GM12865 (cell line): ENCODE data around the gene ERC2.

Experiments
- DNase-seq: peaks from one replicate; pipeline ENCODE4 v3.0.0; 2010; ENCODE audit warnings: low read depth
- H3K4me3 ChIP-seq: 2 replicates; pipeline ENCODE4 v1.5.1; 2011; ENCODE audit warnings: mild to moderate bottlenecking, low read depth, low read length, control low read depth
- TF ChIP-seq, protein P1 (sequence below): IDR thresholded peaks from 2 replicates; pipeline ENCODE4 v1.5.1; 2011; ENCODE audit warnings: low read length, control low read depth, low read depth, inconsistent platforms; ENCODE audit not compliant: insufficient read depth; ENCODE audit errors: missing control alignments

Gene ERC2

DNA sequence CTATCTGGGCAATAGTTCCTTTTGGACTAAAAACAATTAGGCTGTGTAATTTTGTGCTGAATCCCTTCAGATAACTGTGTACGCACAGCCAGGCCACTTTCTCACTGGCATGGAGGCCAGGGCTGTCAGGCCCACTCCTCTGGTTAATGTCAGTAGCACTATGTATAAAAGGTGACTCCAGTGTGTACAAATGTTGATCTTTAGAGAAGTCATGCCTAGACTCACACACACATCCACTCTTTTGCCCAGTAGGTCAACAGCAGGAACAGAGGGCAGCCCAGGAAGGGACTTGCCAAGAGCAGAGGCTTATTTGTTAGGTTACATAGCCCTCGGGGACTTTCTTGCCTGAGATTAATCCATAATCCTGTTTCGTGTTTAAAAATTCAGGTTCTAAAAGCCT is 564.6 kb downstream of the ERC2 start:
- TF ChIP-seq, protein P1, sequence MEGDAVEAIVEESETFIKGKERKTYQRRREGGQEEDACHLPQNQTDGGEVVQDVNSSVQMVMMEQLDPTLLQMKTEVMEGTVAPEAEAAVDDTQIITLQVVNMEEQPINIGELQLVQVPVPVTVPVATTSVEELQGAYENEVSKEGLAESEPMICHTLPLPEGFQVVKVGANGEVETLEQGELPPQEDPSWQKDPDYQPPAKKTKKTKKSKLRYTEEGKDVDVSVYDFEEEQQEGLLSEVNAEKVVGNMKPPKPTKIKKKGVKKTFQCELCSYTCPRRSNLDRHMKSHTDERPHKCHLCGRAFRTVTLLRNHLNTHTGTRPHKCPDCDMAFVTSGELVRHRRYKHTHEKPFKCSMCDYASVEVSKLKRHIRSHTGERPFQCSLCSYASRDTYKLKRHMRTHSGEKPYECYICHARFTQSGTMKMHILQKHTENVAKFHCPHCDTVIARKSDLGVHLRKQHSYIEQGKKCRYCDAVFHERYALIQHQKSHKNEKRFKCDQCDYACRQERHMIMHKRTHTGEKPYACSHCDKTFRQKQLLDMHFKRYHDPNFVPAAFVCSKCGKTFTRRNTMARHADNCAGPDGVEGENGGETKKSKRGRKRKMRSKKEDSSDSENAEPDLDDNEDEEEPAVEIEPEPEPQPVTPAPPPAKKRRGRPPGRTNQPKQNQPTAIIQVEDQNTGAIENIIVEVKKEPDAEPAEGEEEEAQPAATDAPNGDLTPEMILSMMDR: no peak
- no peak overlapping the region for H3K4me3 ChIP-seq
- DNase-seq: no peak

DNA sequence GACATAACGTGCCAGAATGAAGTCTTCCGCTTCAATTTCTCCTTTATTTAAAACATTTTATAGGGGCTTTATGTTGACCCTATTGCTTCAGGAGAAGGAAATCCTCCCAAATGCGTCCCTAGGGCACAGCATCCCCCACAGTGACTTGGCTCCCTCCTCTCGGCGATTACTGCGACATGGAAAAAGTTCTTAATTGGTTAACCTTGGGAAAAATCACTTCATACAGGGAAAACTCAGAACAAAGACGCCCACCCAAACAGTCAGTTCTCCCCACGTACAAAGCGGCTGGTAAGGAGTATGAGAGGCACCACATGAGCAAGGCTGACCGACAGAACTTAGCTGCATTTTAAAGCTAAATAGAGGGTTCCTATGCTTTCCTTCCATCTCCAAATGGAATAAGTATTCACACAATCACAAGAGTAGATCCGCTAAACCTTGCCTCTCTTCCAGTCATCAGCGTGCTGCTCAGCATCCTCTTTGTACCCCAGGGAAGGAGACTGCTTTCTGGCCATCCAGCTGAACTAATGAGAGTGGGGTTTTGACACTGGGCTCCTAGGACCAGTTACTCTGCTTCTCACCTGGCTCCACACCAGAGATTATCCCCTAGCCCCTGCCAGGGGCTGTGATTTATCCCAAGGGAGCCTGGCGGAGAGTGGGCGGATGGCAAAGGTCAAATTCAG is 565.9 kb downstream of the ERC2 start:
- DNase-seq: no peak
- H3K4me3 ChIP-seq: no peak overlapping the region
- TF ChIP-seq, protein P1: no peak

DNA sequence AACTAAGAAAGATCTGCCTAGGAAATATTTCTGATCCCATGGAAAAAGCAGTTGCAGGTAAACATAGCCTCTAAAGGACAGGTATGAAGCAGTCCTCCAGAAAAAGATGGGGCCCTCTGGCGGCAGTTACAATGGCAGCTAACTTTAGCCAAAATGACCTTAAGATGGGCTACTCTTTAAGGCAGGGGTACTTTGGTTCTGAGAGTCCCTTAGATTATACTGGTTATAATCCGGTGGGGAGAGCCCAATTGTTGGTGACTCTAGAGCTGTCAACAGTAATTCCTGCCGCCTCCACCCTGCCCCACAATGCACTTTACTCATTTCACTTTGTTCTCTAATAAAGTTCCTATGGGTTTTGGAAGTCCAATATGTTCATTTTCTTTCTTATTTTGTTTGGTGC is 568.4 kb downstream of the ERC2 start:
- TF ChIP-seq, protein P1: peak; percentile 38
- peak; percentile 31 for DNase-seq

DNA sequence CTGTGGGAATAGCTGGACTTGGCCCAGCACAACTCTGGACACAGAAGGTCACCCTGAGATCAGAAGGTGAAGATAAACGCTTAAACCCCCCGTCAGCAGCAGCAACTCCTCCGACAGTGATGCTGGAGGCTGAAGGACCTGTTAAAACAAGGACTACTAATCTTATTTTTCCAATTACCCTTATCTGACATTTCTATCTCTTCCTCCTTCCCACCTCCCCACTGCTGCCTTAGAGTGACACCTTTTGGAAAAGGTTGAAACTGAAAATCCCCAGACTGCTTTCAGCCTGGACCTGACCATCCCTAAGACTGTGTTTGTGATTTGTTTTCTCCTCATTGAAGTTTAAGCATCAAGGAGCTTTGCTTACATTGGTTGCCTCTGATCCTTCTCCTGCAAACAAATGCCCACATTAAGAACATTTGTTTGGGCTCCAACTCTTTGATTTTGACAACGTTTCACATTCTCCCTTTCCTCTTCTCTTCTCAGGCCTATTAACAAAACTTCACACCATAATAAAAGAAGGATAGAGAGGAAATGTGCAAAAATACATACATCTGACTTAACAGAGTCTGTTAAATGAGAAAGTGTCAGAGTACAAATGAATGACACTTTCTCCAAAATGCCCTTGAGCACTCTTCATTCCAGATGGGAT is 570.6 kb downstream of the ERC2 start:
- DNase-seq: no peak
- no peak overlapping the region for H3K4me3 ChIP-seq
- TF ChIP-seq, protein P1: peak; percentile 9

More for the DNA sequence above, 568.4 kb downstream of the ERC2 start:
- H3K4me3 ChIP-seq: no peak overlapping the region

DNA sequence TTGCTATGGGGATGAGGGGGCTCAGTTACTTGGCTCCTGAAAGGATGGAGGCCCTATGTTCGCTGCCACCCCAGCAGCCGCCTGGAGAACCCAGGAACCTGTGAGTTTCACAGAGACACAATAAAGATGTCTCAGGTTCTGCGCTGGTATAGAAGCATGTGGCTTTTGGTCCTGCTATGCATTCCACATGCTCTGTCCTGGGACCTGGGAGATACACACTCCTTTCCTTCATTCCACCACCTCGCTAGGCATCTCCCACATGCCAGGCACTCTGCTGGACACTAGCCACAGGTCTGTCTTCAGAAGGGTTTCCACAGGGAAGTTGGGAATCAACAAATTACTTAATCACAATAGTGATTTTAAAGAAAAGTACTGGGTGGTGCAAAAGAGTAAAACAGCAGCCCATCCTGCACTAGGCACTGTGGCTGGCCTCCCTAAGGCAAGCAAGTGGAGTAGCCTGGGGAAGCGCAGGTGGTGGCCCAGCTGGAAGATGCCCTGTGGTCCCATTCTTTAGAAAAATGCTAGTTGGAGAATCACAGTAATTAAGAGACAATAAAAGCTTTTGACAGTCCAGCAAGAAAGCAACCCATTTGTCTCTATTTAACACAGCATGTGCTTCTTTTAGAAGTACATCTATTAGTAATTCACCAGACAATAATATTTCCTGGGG is 572.2 kb downstream of the ERC2 start:
- TF ChIP-seq, protein P1: no peak
- H3K4me3 ChIP-seq: no peak overlapping the region
- no peak for DNase-seq

DNA sequence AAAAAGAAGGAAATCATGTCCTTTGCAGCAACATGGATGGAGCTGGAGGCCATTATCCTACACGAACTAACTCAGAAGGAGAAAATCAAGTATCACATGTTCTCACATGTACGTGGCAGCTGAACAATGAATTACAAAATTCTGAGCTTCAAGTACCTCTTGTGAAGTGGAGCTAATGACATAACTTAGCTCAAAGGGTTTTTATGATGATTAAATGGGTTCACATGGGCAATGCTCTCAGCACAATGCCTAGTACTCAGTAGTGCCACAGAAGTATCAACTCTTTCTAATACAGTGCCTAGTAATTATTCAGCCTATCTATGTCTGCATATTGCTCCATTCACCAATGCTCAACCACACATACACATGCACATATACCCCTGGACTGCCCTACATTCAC is 573.7 kb downstream of the ERC2 start:
- H3K4me3 ChIP-seq: no peak overlapping the region
- TF ChIP-seq, protein P1: no peak
- no peak for DNase-seq
